HepG2 (cell line): Measurements from ENCODE around the gene NTM.

Experiments used
- ZNF121 ChIP-seq: sonication (generic); formaldehyde crosslinking; IDR thresholded peaks from 2 replicates; pipeline ENCODE4 v1.5.0; 2020; ENCODE audit warnings: mild to moderate bottlenecking, missing genetic modification reagents
- TF ChIP-seq, protein P1 (sequence below), 2 experiments: IDR thresholded peaks; 2 replicates each; pipeline ENCODE4 v1.6.1; 2011 to 2012; ENCODE audit warnings: low read length in 2 of 2, borderline replicate concordance in 1 of 2, low read depth in 1 of 2, mild to moderate bottlenecking in 1 of 2, moderate library complexity in 1 of 2

- no peak for TF ChIP-seq ZNF121 (CRISPR knock-in tag)
- TF ChIP-seq, protein P1, sequence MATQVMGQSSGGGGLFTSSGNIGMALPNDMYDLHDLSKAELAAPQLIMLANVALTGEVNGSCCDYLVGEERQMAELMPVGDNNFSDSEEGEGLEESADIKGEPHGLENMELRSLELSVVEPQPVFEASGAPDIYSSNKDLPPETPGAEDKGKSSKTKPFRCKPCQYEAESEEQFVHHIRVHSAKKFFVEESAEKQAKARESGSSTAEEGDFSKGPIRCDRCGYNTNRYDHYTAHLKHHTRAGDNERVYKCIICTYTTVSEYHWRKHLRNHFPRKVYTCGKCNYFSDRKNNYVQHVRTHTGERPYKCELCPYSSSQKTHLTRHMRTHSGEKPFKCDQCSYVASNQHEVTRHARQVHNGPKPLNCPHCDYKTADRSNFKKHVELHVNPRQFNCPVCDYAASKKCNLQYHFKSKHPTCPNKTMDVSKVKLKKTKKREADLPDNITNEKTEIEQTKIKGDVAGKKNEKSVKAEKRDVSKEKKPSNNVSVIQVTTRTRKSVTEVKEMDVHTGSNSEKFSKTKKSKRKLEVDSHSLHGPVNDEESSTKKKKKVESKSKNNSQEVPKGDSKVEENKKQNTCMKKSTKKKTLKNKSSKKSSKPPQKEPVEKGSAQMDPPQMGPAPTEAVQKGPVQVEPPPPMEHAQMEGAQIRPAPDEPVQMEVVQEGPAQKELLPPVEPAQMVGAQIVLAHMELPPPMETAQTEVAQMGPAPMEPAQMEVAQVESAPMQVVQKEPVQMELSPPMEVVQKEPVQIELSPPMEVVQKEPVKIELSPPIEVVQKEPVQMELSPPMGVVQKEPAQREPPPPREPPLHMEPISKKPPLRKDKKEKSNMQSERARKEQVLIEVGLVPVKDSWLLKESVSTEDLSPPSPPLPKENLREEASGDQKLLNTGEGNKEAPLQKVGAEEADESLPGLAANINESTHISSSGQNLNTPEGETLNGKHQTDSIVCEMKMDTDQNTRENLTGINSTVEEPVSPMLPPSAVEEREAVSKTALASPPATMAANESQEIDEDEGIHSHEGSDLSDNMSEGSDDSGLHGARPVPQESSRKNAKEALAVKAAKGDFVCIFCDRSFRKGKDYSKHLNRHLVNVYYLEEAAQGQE (IDR thresholded peaks at IDR 0.05; ENCODE audit: borderline replicate concordance in 1 of 2, low read depth in 1 of 2, low read length in 2 of 2): no peak
Observed at GRCh38 chr11:131385763-131386390, 15.5 kb downstream of the NTM start.
